ENCODE data around the gene SGIP1. TPM values are rescaled to one million over a fixed set of nuclear protein-coding genes. Genes with fewer than 3 reads are reported as not detected.

Gene SGIP1
- total and polyA plus RNA-seq, 2 experiments from 2014 or later: 2.4 to 6.1 TPM

DNA sequence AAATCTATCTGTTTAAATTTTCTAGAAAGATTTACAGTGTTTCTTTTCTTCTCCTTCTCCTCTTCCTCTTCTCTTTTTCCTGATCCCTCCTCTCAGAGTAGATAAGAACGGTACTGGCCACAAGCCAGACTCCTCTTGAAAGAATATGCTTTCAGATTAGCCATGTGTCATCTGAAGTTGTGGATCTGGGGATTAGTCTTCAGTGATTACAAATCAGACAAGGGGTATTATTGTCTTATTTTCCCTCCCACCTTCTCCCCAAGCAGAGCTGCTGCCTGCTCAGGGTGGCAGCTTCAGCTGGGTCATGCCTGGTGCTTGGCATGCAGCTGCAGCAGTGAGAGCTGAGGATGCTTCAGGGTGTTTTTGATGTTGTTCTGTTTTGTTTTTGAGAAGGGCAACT is 42.7 kb downstream of the SGIP1 start (continued):
- TF ChIP-seq, protein P1, sequence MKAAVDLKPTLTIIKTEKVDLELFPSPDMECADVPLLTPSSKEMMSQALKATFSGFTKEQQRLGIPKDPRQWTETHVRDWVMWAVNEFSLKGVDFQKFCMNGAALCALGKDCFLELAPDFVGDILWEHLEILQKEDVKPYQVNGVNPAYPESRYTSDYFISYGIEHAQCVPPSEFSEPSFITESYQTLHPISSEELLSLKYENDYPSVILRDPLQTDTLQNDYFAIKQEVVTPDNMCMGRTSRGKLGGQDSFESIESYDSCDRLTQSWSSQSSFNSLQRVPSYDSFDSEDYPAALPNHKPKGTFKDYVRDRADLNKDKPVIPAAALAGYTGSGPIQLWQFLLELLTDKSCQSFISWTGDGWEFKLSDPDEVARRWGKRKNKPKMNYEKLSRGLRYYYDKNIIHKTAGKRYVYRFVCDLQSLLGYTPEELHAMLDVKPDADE (IDR thresholded peaks at IDR 0.05): no peak
- TF ChIP-seq, protein P2, sequence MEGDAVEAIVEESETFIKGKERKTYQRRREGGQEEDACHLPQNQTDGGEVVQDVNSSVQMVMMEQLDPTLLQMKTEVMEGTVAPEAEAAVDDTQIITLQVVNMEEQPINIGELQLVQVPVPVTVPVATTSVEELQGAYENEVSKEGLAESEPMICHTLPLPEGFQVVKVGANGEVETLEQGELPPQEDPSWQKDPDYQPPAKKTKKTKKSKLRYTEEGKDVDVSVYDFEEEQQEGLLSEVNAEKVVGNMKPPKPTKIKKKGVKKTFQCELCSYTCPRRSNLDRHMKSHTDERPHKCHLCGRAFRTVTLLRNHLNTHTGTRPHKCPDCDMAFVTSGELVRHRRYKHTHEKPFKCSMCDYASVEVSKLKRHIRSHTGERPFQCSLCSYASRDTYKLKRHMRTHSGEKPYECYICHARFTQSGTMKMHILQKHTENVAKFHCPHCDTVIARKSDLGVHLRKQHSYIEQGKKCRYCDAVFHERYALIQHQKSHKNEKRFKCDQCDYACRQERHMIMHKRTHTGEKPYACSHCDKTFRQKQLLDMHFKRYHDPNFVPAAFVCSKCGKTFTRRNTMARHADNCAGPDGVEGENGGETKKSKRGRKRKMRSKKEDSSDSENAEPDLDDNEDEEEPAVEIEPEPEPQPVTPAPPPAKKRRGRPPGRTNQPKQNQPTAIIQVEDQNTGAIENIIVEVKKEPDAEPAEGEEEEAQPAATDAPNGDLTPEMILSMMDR (conservative IDR thresholded peaks at IDR 0.05; ENCODE audit: low read depth in 2 of 2): no peak
- TF ChIP-seq STAT1 (IDR thresholded peaks at IDR 0.05; ENCODE audit: unreplicated experiment): no peak

DNA sequence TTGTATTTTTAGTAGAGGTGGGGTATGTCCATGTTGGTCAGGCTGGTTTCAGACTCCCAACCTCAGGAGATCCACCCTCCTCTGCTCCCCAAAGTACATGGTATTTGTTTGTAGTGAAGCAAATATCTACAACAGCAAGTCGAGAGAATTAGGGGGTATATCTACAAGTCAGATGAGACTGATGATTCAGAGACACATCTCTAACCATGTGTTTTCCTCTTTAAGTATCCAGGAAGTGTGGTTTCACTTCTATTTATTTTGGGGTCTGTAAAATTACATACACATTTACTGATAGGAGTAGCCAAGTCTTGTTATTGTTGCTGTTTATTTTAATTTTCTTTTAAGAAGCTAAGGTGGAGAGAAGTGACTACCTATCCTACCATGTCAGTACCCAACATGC is 44.9 kb downstream of the SGIP1 start:
- Histone ChIP-seq H3K27me3 (ENCODE audit: insufficient read depth) (no peaks in the 10 kb centered on the region), H2AFZ (no peak overlapping the region), H3K27ac (ENCODE audit: low read depth) (no peak overlapping the region), H3F3A (replicated peaks; ENCODE audit: low read depth) (no peaks in the 10 kb centered on the region), H3K9me2 (ENCODE audit: insufficient read depth) (no peaks in the 10 kb centered on the region), H3K4me2 (no peak overlapping the region), H3K36me3 (ENCODE audit: insufficient read depth) (no peaks in the 10 kb centered on the region), H3K79me2 (replicated peaks; ENCODE audit: insufficient read depth) (no peaks in the 10 kb centered on the region), H3K4me3 (no peak overlapping the region), H3K4me1 (ENCODE audit: insufficient read depth) (no peaks in the 10 kb centered on the region), H4K20me1 (replicated peaks; ENCODE audit: insufficient read depth) (no peaks in the 10 kb centered on the region)
- Mint-ChIP-seq H3K4me3 (no peak overlapping the region), H3K4me1 (peaks cover 4% of the 10 kb centered on the region; the same call in 2 of the 3 replicates), H3K27me3 (ENCODE audit: insufficient read depth, low read depth, poor library complexity) (no peaks in the 10 kb centered on the region), H3K27ac (no peak overlapping the region), H3K9me3 (no peaks in the 10 kb centered on the region), H3K36me3 (ENCODE audit: low read depth) (no peaks in the 10 kb centered on the region)
- TF ChIP-seq ZNF331 (CRISPR knock-in tag; IDR thresholded peaks at IDR 0.05; ENCODE audit: low read depth): no peak
- TF ChIP-seq, protein P2 (conservative IDR thresholded peaks at IDR 0.05; ENCODE audit: low read depth in 2 of 2): no peak
- no peak for TF ChIP-seq NANOG (IDR thresholded peaks at IDR 0.05; ENCODE audit: borderline replicate concordance)
- no peak for TF ChIP-seq POLR2AphosphoS5 (IDR thresholded peaks at IDR 0.05; ENCODE audit: low read depth)
- DNase-seq (ENCODE audit: low spot score): no peak
- ATAC-seq: no peak

DNA sequence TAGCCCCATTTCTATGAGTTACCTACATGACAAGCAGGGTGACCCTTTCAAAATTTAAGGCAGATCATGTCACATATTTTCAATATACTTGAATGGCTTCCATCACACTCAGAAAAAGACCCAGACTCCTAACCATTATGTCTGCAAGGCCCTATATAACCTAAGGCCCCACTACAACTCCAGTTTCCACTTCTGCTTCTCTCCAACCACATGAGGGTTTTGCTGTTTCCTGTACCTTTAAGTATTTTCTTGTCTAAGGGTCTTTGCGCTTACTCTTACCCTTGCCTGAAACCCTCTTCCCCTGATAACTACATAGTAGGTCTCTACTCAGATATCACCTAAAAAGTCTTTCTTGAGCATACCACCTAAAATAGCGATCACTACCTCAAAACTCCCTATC is 46.1 kb downstream of the SGIP1 start:
- ATAC-seq (no peak), DNase-seq (ENCODE audit: low spot score) (no peak)
- Histone ChIP-seq H3K79me2 (replicated peaks; ENCODE audit: insufficient read depth) (no peaks in the 10 kb centered on the region), H3K27ac (ENCODE audit: low read depth) (no peak overlapping the region), H4K20me1 (replicated peaks; ENCODE audit: insufficient read depth) (no peaks in the 10 kb centered on the region), H3K36me3 (ENCODE audit: insufficient read depth) (no peaks in the 10 kb centered on the region), H3K4me1 (ENCODE audit: insufficient read depth) (no peaks in the 10 kb centered on the region), H3K27me3 (ENCODE audit: insufficient read depth) (no peaks in the 10 kb centered on the region), H3K9me2 (ENCODE audit: insufficient read depth) (no peaks in the 10 kb centered on the region), H3K4me3 (no peak overlapping the region), H3K4me2 (no peak overlapping the region), H3F3A (replicated peaks; ENCODE audit: low read depth) (no peaks in the 10 kb centered on the region), H2AFZ (no peak overlapping the region)
- H3K4me1 Mint-ChIP-seq: no peaks in the 10 kb centered on the region
- H3K27ac Mint-ChIP-seq: no peak overlapping the region
- H3K36me3 Mint-ChIP-seq (ENCODE audit: low read depth): no peaks in the 10 kb centered on the region
- no peaks in the 10 kb centered on the region for H3K27me3 Mint-ChIP-seq (ENCODE audit: insufficient read depth, low read depth, poor library complexity)
- H3K4me3 Mint-ChIP-seq: no peak overlapping the region
- H3K9me3 Mint-ChIP-seq: no peaks in the 10 kb centered on the region
- TF ChIP-seq ZNF331 (CRISPR knock-in tag; IDR thresholded peaks at IDR 0.05; ENCODE audit: low read depth) (no peak), CREB1 (CRISPR knock-in tag; IDR thresholded peaks at IDR 0.05; ENCODE audit: low read depth) (no peak), POLR2AphosphoS5 (IDR thresholded peaks at IDR 0.05; ENCODE audit: low read depth) (no peak), JUNB (IDR thresholded peaks at IDR 0.05; ENCODE audit: unreplicated experiment) (no peak), NANOG (IDR thresholded peaks at IDR 0.05; ENCODE audit: borderline replicate concordance) (no peak), EZH2 (IDR thresholded peaks at IDR 0.05; ENCODE audit: low read depth, unreplicated experiment) (no peak), EZH2phosphoT487 (IDR thresholded peaks at IDR 0.05; ENCODE audit: unreplicated experiment) (no peak), STAT1 (IDR thresholded peaks at IDR 0.05; ENCODE audit: unreplicated experiment) (no peak)
- TF ChIP-seq, protein P3, sequence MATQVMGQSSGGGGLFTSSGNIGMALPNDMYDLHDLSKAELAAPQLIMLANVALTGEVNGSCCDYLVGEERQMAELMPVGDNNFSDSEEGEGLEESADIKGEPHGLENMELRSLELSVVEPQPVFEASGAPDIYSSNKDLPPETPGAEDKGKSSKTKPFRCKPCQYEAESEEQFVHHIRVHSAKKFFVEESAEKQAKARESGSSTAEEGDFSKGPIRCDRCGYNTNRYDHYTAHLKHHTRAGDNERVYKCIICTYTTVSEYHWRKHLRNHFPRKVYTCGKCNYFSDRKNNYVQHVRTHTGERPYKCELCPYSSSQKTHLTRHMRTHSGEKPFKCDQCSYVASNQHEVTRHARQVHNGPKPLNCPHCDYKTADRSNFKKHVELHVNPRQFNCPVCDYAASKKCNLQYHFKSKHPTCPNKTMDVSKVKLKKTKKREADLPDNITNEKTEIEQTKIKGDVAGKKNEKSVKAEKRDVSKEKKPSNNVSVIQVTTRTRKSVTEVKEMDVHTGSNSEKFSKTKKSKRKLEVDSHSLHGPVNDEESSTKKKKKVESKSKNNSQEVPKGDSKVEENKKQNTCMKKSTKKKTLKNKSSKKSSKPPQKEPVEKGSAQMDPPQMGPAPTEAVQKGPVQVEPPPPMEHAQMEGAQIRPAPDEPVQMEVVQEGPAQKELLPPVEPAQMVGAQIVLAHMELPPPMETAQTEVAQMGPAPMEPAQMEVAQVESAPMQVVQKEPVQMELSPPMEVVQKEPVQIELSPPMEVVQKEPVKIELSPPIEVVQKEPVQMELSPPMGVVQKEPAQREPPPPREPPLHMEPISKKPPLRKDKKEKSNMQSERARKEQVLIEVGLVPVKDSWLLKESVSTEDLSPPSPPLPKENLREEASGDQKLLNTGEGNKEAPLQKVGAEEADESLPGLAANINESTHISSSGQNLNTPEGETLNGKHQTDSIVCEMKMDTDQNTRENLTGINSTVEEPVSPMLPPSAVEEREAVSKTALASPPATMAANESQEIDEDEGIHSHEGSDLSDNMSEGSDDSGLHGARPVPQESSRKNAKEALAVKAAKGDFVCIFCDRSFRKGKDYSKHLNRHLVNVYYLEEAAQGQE (IDR thresholded peaks at IDR 0.05; ENCODE audit: unreplicated experiment): no peak
- TF ChIP-seq, protein P2 (conservative IDR thresholded peaks at IDR 0.05; ENCODE audit: low read depth in 2 of 2): no peak

All from GM23338 (cell line).